ENCODE data around the gene UBTF.

GRCh38 chr17:44230140-44230539, 10.7 kb upstream of the UBTF start:
- TF ChIP-seq CTCF (IDR thresholded peaks at IDR 0.05; ENCODE audit: low read depth, low read length) (no peak), MYC (IDR thresholded peaks at IDR 0.05; ENCODE audit: low read depth, low read length) (no peak)

Measured in NB4 (cell line).